ENCODE results near the gene USP48. TPM values are rescaled to one million over a fixed set of nuclear protein-coding genes. Genes with fewer than 3 reads are reported as not detected.

Gene USP48
- total RNA-seq, 1 donor from 2014 or later, result 67.5 TPM

DNA sequence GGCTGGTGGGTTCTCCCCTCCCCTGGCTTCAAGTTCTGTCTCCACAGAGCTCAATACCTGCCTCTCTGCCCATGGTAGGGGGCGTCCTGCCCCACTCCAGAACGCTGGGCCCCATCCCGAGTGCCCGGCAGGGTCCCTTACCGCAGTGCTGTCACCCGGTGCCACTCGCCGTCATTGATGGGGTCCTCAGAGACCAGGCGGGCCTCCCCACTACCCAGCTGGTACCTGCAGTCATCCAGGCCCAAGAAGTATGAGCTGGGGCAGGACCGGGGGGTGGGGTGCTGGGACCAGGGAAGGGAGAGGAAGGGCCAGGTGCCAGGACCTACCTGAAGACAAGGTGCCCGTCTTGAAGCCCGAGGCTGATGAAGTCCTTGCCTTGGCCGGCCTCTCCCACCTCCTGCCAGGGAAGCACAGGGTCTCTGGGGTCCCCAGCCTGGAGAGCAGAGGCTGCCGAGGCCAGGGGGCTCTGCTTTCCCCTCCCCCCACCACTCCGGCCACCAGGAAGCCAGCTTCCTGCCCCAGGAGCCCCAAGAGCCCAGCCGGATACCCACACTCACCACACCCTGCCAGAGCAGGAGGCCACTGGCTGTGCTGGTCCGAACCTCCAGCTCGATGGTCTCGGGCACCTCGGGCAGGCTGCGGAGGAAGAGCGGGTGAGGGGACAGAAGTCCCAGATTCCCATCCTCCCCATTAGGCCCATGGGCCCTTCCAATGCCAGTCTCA, 41.2 kb upstream of the USP48 start:
- no peaks in the 10 kb centered on the region for H3K9me3 ChIP-seq
- TF ChIP-seq POLR2AphosphoS5 (IDR thresholded peaks at IDR 0.05; ENCODE audit: insufficient read depth in 1 of 2, low read depth in 1 of 2), result peak in 1 of 2 donors; percentile 6
- TF ChIP-seq, protein P1, sequence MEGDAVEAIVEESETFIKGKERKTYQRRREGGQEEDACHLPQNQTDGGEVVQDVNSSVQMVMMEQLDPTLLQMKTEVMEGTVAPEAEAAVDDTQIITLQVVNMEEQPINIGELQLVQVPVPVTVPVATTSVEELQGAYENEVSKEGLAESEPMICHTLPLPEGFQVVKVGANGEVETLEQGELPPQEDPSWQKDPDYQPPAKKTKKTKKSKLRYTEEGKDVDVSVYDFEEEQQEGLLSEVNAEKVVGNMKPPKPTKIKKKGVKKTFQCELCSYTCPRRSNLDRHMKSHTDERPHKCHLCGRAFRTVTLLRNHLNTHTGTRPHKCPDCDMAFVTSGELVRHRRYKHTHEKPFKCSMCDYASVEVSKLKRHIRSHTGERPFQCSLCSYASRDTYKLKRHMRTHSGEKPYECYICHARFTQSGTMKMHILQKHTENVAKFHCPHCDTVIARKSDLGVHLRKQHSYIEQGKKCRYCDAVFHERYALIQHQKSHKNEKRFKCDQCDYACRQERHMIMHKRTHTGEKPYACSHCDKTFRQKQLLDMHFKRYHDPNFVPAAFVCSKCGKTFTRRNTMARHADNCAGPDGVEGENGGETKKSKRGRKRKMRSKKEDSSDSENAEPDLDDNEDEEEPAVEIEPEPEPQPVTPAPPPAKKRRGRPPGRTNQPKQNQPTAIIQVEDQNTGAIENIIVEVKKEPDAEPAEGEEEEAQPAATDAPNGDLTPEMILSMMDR (IDR thresholded peaks at IDR 0.05), result no peak
- intact Hi-C loops (cut with DNase I), result no loop called here
- no peak overlapping the region for H3K4me3 ChIP-seq
- H3K27ac ChIP-seq, result no peak overlapping the region
- H3K36me3 ChIP-seq, result peaks cover 4 to 75% of the 10 kb centered on the region in 2 donors
- H3K4me1 ChIP-seq, result no peaks in the 10 kb centered on the region
- peak in 1 of 2 donors; percentile 76 for DNase-seq (ENCODE audit: extremely low spot score in 2 of 2)
- H3K27me3 ChIP-seq, result no peaks in the 10 kb centered on the region

DNA sequence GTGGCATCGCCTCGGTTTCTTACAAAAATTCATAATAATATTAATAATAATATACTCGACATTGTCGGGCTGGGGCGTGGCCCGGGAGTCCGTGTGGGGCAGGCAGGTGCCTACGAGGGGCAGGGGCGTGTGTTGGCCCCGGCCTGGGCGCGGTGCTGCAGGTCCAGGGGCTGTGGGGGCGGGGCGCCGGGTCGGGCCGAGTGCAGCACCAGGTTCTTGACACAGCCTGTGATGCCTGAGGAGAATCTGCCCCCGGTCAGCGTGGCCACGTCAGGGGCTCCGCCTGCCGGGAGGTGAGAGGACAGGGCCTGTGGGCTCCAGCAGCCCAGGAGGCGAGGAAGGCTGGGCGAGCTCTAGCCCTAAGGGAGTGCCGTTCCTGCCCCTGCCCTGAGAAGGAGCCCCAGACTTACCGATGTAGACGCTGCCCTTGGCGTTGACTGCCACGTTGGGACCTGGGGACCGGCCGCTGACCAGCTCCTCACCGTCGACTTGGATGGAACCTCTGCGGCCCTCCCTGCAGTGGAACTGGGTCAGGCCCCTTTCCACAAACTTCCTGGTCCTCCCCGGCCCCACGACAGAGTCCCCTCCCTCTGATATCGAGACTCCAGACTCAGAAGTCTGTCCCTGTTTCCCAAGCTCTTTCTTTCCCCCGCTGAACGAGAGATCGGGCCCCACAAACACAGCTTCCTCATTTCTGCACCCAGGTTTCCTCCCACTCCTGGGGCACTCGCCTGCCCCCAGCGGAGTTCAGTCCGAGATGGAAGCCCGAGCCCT, 40.4 kb upstream of the USP48 start:
- Histone ChIP-seq H3K27ac (no peak overlapping the region), H3K9me3 (no peaks in the 10 kb centered on the region), H3K4me3 (no peak overlapping the region), H3K36me3 (peaks cover 4 to 68% of the 10 kb centered on the region in 2 donors), H3K4me1 (no peaks in the 10 kb centered on the region), H3K27me3 (no peaks in the 10 kb centered on the region)
- no peak for TF ChIP-seq POLR2A (IDR thresholded peaks at IDR 0.05)
- TF ChIP-seq POLR2AphosphoS5 (IDR thresholded peaks at IDR 0.05; ENCODE audit: insufficient read depth in 1 of 2, low read depth in 1 of 2), result no peak
- TF ChIP-seq, protein P1 (IDR thresholded peaks at IDR 0.05), result no peak
- intact Hi-C loops (cut with DNase I), result no loop called here
- peak in 1 of 2 donors; percentile 79 for DNase-seq (ENCODE audit: extremely low spot score in 2 of 2)

DNA sequence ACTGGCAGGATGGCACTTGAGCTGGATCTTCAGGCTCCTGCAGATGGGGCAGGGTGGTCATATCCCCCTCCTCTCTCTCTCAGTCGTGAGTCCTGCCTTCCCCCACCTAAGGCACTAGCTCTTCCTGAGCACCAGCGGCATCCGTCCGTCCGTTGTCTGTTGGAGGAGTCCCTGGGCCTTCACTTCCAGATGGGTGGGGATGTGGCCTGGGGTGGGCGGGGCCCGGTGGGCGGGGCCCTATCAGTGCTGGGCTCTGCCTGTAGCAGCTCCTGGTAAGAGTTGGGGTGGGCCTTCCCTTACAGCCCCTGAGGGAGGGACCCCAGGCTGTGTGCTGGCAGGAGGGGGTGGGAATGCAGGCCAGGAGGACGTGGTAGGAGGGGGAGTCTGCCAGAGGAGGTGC, 39.4 kb upstream of the USP48 start:
- no peaks in the 10 kb centered on the region for H3K9me3 ChIP-seq
- no peaks in the 10 kb centered on the region for H3K4me1 ChIP-seq
- intact Hi-C loops (cut with DNase I), result no loop called here
- no peak for DNase-seq (ENCODE audit: extremely low spot score in 2 of 2)
- H3K36me3 ChIP-seq, result peaks cover 4 to 57% of the 10 kb centered on the region in 2 donors
- no peak overlapping the region for H3K27ac ChIP-seq
- no peaks in the 10 kb centered on the region for H3K27me3 ChIP-seq
- TF ChIP-seq POLR2AphosphoS5 (IDR thresholded peaks at IDR 0.05; ENCODE audit: insufficient read depth in 1 of 2, low read depth in 1 of 2) (no peak), POLR2A (IDR thresholded peaks at IDR 0.05) (no peak)
- TF ChIP-seq, protein P1 (IDR thresholded peaks at IDR 0.05), result no peak
- no peak overlapping the region for H3K4me3 ChIP-seq

DNA sequence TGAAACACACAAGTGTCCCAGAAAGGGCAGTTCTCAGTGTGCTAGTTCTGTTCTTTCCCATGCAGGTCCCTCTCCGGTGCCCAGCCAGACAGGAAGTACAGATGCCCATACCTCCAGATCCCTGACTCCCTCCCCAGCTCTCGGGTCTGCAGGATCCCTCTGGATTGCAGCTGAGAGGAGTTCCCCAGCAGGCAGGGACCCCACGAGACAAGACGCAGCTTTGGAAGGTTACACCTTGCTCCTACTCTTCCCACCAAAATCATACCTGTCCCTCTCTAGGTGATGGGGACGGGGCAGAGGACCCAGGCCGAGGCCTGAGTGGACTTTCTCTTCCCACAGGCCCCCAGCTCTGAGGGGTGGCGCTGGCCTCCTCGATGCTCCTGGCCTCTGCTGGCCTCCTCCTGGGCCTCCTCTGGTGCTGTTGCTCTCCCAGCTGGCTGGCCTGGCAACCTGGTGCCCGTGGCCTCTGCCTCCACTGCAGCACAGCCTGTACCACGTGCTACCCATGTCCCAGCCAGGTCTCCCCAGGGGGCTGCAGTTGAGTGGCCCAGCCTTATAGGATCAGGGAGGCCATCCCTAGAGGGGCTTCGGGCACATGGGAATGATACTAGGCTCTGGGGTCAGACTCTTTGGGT, 38.6 kb upstream of the USP48 start:
- TF ChIP-seq POLR2AphosphoS5 (IDR thresholded peaks at IDR 0.05; ENCODE audit: insufficient read depth in 1 of 2, low read depth in 1 of 2) (no peak), POLR2A (IDR thresholded peaks at IDR 0.05) (no peak)
- TF ChIP-seq, protein P1 (IDR thresholded peaks at IDR 0.05), result no peak
- Histone ChIP-seq H3K4me3 (no peak overlapping the region), H3K27me3 (no peaks in the 10 kb centered on the region), H3K36me3 (peaks cover 4 to 49% of the 10 kb centered on the region in 2 donors), H3K27ac (no peak overlapping the region), H3K4me1 (no peaks in the 10 kb centered on the region), H3K9me3 (no peaks in the 10 kb centered on the region)
- DNase-seq (ENCODE audit: extremely low spot score in 2 of 2), result no peak
- intact Hi-C loops (cut with DNase I), result no loop called here

Measured in vagina (tissue), 2 donors.